ENCODE results near the gene SETDB1. TPM values are rescaled to one million over a fixed set of nuclear protein-coding genes. Genes with fewer than 3 reads are reported as not detected.

Gene SETDB1
- total and polyA plus RNA-seq, 2 of the 13 experiments (the other 11 are each of a cell fraction or from before 2014, with no cell fraction given) = 33.1 to 34.6 TPM

- no peak for TF ChIP-seq PRDM15 (CRISPR knock-in tag; IDR thresholded peaks at IDR 0.05)
- no peak for TF ChIP-seq MYC (CRISPR knock-in tag; IDR thresholded peaks at IDR 0.05; ENCODE audit: borderline replicate concordance)
- no peak for TF ChIP-seq BCL3 (CRISPR knock-in tag; IDR thresholded peaks at IDR 0.05)
- TF ChIP-seq SP4 (CRISPR knock-in tag; IDR thresholded peaks at IDR 0.05) = no peak
- no peak for TF ChIP-seq SMYD3 (CRISPR knock-in tag; IDR thresholded peaks at IDR 0.05)
- no peak for TF ChIP-seq POGZ (CRISPR knock-in tag; IDR thresholded peaks at IDR 0.05)
These were observed 23.4 kb upstream of the SETDB1 start (continued) for GRCh38 chr1:150902751-150903150.

- H2AFZ ChIP-seq (ENCODE audit: low read length) = no peak overlapping the region
- no peaks in the 10 kb centered on the region for H3K4me1 ChIP-seq (ENCODE audit: insufficient read depth, low read length)
- ATAC-seq (no peak), DNase-seq (ENCODE audit: low spot score) (no peak), FAIRE-seq (no peak)
- no peaks in the 10 kb centered on the region for H3K79me2 ChIP-seq (ENCODE audit: insufficient read depth, low read length)
- no TSS peak for BruUV-seq (replicated peaks)
- no peak overlapping the region for H3K9ac ChIP-seq (ENCODE audit: insufficient read depth, low read depth, low read length)
- ChIA-PET CTCF (ENCODE audit: low intra/inter-chr PET ratio, low total read pairs) (no interaction called here), POLR2A (interaction anchor here (0.7 kb wide), 1 partner anchor 17 kb away, joined by 3 read pairs; no protein-coding TSS in a partner anchor)
- WGBS (ENCODE audit: low lambda C conversion rate) = 45% methylated on average over 6 of the region's 6 CpGs
- H3K4me2 ChIP-seq (ENCODE audit: low read depth, low read length) = no peak overlapping the region
- no peaks in the 10 kb centered on the region for H3K27me3 ChIP-seq (ENCODE audit: control insufficient read depth in 1 of 2, insufficient read depth in 2 of 2, low read length in 2 of 2)
- in situ Hi-C loops (cut with HindIII; ENCODE audit: extremely low pct_ligation_motif_present, low pct_unique_long_range_greater_than_20kb) (no loop called here), intact Hi-C loops (cut with micrococcal nuclease; ENCODE audit: unreplicated experiment) (no loop called here)
- H3K27ac ChIP-seq (ENCODE audit: extremely low read length, insufficient read depth, low read length) = no peak overlapping the region
- H3K36me3 ChIP-seq (replicated peaks in 1 of 2; ENCODE audit: control insufficient read depth in 1 of 2, insufficient read depth in 2 of 2, low read length in 2 of 2) = no peaks in the 10 kb centered on the region
- H4K20me1 ChIP-seq (ENCODE audit: insufficient read depth, low read length) = no peaks in the 10 kb centered on the region
- H3K4me3 ChIP-seq (replicated peaks in 1 of 3; ENCODE audit: insufficient read depth in 1 of 3, low read depth in 2 of 3, low read length in 3 of 3) = no peak overlapping the region
- no peaks in the 10 kb centered on the region for H3K9me3 ChIP-seq (ENCODE audit: low read length)
- TF ChIP-seq RFXANK (CRISPR knock-in tag; IDR thresholded peaks at IDR 0.05) (no peak), CBFB (CRISPR knock-in tag; IDR thresholded peaks at IDR 0.05) (no peak), ZNF235 (CRISPR knock-in tag; IDR thresholded peaks at IDR 0.05; ENCODE audit: borderline replicate concordance) (no peak), ZNF292 (CRISPR knock-in tag; IDR thresholded peaks at IDR 0.05; ENCODE audit: borderline replicate concordance, low read depth) (no peak), MXI1 (IDR thresholded peaks at IDR 0.05; ENCODE audit: borderline replicate concordance, low read depth, low read length) (no peak), ATAD3A (CRISPR knock-in tag; IDR thresholded peaks at IDR 0.05) (no peak), POLR2AphosphoS5 (IDR thresholded peaks at IDR 0.05; ENCODE audit: low read depth, low read length) (no peak), ZNF256 (CRISPR knock-in tag; conservative IDR thresholded peaks at IDR 0.05) (no peak), BCLAF1 (IDR thresholded peaks at IDR 0.05) (no peak), ZBTB43 (CRISPR knock-in tag; conservative IDR thresholded peaks at IDR 0.05) (no peak)
These were observed 20.9 kb upstream of the SETDB1 start for GRCh38 chr1:150905301-150905700.
